A204.1 (cell line): ENCODE results near the gene PGAP2.
"Not testable (repeated sequence)": the region's sequence is repeated elsewhere in the genome, so short reads cannot be mapped to it uniquely, and the experiment has no call there.

Source experiments
- FAIRE-seq: peaks from 2 replicates; lab custom pipeline; 2012; peaks lifted over from hg19 to GRCh38; lab: Jason Lieb, UNC

The PGAP2 gene

DNA sequence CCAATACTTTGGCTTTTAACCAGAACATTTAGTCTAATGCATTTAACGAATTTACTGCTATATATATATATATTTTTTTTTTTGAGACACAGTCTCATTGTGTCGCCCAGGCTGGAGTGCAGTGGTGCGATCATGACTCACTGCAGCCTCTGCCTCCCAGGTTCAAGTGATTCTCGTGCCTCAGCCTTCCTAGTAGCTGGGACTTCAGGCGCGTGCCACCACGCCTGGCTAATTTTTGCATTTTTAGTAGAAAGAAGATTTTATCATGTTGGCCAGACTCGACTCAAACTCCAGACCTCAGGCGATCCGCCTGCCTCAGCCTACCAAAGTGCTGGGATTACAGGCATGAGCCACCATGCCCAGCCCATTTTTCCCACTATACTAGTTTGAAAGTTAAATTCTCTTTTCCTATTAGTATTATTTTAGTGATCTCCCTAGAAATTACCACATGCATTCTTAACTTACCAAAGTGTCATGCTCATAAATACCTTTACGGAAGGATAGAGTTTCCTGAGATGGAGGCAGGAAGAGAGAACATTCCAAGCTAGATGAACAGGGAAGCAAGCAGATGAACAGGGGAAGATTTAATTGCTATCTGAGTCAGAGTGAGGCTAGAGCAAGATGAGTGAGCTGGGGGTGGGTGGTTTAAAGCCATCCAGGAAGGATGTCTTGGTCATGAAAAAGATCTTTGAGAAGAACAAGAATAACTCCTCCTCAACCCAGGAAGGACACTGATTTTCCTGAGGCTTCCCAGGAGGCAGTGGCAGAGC is 4.4 kb upstream of the PGAP2 start:
- FAIRE-seq, result no peak

DNA sequence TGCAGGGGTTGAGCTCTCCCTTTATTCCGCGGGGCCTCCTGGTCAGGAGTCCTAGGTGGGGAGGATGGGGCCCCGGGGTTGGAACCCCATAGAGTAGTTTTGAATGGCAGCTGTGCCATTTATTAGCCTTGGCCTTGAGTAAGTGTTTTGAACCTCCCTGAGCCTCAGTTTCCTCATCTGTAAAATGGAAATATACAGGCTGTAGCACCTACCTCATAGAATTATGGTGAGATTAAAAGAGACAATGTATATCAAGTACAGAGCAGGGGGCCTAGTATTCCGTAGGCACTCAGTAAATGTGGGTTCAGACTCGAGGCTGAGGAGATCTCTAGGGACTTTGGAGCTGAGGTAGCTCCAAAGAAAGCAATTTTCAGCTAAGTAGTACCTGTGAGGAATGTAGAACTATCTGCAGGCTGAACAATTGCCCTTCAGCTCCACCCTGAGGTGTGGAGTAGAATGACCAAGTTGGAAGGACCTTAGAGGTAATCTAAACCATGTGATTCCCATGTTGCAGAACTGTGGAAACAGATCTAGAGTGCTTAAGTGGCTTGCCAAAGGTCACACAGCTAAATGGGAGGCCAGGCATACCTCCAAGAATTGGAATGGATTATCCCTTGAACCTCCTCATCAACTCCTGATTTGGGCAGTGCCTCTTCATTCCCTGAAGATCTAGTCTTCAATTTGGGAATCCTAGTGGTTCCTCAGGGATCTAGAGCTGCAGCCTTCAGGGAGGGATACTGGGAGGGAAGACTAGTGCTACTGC is 682 bp downstream of the PGAP2 start:
- no peak for FAIRE-seq

DNA sequence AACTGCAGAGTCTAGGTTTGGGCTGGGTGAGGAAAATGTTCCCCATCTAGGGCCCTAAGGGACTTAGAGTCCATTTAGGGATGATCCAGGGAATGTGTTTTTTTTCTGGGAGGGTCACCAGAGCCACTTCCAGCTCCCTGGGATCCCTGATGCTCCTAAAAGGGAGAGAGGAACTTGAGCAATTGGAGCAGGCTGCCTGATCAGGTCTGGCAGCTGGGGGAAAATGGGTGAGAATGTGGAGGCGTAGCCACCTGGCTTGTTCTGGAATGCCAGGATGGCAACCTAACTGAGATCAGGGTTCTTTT is 1.2 kb downstream of the PGAP2 start:
- FAIRE-seq, result no peak

DNA sequence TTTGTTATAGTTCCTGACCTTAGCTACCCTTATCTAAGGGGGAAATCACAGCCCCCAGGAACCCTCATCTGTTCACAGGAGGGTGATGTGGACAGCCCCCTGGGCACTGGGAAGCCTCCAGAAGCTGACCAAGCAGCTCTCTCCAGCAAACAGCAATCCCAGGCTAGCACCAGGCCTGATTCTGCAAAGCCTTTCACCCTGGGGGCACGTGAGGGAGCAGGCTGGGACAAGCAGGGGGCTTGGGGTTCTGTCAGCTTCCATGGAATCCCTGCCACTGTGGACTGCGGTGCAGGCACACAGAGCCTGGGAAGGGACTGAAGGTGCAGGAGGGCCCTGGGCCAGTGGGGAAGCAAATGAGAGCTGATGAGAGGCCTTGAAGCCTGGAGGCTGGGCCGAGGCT is 2.1 kb downstream of the PGAP2 start:
- FAIRE-seq, result no peak

DNA sequence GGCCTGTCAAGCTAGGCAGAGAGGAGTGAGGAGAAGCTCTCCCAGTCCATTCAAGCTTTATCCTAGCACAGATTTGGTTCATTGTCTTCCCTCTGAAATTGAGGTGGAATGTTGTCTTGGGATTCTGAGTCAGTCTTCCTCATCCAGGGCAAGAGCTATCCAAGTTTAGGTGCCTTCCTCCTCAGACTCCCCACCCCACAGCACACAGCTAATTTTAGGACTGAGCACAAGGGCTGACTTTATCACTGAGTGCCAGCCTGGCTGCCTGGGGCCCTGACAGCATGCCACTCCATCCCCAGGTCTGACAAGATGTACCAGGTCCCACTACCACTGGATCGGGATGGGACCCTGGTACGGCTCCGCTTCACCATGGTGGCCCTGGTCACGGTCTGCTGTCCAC is 2.6 kb downstream of the PGAP2 start:
- FAIRE-seq, result no peak

DNA sequence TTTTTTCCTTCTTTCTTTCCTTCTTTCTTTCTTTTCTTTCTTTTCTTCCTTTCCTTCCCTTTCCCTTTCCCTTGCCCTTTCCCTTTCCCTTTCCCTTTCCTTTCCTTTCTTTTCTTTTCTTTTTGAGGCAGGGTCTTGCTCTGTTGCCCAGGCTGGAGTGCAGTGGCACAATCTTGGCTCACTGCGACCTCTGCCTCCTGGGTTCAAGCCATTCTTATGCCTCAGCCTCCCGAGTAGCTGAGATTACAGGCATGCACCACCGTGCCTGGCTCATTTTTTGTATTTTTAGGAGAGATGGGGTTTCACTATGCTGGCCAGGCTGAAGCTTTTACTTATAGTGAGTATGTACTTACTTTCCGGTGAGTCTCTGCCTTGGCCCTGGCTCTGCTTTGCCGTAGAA is 6.5 kb downstream of the PGAP2 start:
- FAIRE-seq, result not testable (repeated sequence)

DNA sequence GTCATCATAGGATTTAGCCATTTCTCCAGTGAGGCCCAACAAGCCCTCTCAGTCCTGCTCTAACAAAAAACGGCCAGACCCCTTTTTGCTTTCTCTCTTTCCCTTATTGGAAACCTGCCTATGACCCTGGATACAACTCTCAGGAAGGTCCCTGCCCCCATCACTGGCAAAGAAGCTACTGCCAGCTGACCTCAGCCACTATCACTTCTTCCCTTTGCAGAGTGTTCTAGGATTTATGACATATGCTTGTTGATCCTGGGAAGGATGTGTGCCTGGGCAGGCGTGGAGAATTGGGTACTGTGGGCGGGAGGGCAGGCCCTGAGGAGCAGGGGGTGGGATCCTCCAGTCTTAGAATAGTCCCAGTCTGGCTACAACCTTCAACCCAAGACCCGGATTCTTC is 7.5 kb downstream of the PGAP2 start:
- no peak for FAIRE-seq

DNA sequence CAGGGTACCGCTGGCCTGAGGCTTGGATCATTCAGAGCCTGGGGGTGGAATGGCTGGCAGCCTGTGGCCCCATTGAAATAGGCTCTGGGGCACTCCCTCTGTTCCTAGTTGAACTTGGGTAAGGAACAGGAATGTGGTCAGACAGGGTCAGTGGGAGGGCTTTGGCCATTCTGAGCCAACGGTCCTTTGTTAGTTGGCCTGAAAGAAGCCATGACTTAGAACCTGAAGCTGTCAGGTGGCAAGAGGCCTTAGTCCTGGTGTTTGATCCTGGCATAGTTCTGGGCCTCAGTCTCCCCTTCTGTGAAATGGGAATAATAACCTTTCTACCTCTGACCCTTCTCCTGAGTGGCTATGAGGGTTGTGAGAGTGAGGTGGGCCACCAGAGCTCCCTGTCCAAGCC is 8.3 kb downstream of the PGAP2 start:
- FAIRE-seq, result no peak

DNA sequence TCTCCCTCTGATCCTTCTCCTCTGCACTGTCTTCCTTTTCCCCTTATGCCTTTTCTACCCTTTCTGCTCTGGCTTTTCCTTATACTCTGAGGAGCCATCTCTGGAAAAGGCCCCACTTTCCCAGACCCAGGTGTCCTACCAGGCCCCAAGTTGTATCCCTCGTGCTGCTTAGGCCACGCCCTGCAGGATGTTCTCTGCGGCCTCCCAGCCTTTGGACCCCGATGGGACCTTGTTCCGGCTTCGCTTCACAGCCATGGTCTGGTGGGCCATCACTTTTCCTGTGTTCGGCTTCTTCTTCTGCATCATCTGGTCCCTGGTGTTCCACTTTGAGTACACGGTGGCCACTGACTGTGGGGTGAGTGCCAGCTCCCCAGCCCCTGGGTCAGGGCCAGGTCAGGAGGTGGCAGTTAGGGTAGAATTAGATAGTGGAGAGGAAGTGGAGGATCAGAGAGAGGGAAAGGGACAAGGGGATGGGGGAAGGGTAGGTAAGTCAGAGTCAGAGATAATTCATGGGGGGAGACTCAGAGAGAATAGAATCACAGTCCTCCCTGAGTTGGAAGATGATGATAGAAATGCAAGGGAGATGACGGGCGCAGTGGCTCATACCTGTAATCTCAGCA is 8.9 kb downstream of the PGAP2 start:
- no peak for FAIRE-seq

DNA sequence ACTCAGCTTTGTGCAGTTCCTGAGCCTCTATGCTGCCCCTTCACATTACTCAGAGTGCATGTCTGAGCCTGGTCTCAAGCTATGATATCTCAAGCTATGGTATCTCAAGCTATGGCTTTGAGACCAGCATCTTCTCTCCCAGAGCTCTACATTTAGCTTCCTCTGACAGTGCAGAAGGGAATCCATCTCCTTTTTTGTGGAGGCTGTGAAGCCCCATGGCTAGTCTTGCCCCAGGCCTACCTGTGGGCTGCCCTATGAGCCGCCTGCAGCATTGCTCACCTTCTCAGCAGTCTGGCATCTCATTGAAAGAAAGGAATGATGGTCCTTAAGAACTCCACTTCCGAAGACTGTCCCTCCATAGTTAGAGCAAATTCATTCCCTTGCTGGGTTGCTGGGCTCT is 12.6 kb downstream of the PGAP2 start:
- FAIRE-seq, result no peak

DNA sequence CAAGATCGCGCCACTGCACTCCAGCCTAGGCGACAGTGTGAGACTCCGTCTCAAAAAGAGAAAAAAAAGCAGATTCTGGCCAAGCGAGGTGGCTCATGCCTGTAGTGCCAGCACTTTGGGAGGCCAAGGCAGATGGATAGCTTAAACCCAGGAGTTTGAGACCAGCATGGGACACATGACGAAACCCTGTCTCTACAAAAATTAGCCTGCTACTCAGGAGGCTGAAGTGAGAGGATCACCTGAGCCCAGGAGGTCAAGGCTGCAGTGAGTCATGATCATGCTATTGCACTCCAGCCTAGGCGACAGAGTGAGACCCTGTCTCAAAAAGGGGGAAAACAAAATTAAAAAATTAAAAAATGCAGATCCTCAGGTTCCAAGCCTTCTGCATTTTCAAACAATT is 14.0 kb downstream of the PGAP2 start:
- no peak for FAIRE-seq

DNA sequence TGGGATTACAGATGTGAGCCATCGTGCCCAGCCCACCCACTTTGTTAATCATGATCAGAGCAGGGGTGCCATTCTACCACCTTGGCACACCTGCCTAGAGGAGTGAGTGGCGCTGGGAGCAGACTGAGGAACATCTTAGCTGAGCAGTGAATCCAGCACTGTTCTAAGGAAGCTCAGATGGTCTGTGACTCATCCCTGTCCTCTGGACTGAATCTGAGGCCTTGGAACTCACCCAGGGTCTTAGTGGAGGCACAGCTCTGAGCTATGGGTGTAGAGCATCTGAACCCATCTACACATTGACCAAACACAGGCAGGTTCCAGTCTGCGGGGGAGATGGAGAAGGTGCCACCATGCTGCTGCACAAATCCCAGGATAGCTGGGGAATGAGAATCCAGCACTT is 14.9 kb downstream of the PGAP2 start:
- no peak for FAIRE-seq

DNA sequence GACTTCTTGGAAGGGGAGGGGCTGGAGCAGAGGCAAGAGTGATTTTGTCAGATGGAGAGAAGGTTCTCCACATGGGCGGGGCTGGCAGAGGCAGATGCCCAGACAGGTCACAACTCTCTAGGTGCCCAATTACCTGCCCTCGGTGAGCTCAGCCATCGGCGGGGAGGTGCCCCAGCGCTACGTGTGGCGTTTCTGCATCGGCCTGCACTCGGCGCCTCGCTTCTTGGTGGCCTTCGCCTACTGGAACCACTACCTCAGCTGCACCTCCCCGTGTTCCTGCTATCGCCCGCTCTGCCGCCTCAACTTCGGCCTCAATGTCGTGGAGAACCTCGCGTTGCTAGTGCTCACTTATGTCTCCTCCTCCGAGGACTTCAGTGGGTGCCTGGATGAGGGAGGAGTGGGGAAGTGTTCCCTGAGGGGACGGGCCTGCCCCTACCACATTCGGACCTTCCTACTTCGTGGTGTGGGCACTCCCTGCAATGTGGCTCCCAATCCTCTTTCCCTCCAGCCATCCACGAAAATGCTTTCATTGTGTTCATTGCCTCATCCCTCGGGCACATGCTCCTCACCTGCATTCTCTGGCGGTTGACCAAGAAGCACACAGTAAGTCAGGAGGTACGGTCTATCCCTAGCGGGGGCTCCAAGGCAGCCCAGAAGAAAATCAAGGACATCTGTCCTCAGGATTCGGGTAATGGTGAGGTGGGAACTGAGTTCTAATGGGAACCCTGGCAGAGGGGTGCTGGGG is 15.6 kb downstream of the PGAP2 start:
- FAIRE-seq, result no peak

DNA sequence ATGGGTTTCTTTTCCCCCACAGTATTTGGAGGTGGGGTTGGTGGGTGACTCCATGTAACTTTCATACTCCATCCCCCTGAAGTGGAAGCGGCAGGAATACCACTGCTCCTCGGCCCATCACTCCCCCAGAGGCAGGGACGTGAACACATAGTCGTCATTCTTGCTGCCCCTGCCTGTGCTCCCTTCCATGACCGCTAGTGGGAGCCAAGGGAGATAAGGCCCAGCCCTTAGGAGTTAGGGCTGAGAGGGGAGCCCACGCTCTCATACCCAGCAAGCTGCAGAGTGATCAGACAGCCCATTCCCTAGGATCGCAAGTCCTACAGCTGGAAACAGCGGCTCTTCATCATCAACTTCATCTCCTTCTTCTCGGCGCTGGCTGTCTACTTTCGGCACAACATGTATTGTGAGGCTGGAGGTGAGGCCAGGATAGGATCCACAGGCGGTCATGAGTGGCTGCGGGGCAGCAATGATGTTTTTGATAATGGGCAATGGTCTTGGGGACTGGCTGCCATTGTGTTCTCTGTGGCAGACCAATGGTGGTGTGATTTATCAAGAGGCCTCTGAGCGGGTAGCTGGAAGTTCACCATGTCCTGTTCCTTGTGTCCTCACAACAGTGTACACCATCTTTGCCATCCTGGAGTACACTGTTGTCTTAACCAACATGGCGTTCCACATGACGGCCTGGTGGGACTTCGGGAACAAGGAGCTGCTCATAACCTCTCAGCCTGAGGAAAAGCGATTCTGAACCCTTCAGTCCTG is 16.5 kb downstream of the PGAP2 start:
- no peak for FAIRE-seq

DNA sequence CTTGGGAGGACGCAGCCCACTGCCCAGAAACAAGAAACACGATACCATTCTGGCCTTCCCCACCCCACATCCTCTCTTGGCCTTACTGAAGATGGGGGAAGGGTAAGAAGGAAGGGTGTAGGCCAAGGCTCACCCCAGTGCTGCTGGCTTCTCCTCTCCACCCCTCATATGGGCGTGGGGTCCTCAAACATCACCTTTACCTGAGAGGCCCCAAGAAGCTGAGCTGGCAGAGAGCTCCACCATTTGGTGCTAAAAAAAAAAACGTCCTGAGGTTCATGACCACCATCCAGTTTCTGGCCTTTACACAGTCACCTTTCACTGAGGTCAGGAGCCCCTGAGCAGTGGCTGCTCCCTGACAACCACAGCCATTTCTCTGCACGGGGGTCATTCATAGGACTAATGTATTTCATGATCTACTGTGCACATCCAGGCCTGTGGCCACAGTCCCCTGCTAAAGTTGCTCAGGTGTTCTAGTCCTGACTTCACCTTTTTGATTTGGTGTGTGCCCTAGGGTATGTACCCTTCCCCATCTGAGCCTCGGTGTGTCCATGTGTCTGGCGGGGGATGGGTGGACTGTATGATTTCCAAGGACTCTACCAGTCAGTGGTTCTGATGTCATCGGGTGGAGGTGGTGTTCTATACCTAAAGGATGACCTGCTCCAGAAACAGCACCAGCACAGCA is 17.3 kb downstream of the PGAP2 start:
- FAIRE-seq, result no peak

DNA sequence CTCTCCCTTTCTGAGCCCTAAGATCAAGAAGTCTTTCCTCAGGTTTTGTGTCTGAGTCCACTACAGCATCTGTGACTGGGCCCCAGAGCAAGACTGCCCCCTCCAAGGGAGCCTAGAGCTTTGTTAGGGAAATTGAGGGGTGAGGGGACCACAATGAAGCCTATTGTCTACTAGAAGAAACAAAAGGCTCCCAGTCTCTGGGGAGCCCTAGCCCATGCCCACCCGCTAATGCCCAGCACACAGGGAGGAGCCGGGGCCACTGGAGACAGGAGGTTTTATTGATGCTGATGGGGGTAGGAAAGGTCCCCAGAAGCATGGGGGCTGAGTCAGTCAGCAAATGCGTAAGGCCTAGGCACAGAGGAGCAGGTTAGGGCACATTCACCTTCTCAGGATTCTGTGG is 18.4 kb downstream of the PGAP2 start:
- FAIRE-seq, result no peak

DNA sequence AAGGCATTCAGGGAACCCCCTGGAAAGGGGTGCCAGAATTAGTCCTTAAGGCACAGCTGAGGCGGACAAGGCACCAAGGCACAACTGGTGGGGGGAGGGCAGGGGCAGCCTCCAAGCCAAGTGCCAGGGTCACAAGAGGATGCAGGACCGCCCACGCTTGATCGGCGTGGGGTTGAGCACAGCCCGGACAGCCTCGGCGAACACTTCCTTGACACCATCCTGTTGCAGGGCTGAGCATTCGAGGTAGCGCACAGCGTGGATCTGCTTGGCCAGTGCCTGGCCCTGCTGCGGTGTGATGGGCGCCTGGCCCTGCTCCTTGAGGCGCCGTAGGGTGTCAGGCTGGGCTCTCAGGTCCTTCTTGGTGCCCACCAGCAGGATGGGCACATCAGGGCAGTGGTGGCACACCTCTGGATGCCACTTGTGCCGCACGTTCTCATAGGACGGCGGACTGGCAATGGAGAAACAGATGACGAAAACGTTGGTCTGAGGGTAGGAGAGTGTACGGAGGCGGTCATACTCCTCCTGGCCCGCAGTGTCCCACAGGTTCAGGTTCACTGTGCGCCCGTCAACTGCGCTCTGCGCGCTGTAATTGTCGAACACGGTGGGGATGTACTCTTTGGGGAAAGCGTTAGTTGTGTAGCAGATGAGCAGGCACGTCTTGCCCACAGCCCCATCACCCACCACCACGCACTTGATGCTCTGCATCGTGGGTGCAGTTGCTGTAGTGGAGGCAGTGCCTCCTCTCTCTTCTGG is 19.2 kb downstream of the PGAP2 start:
- no peak for FAIRE-seq

DNA sequence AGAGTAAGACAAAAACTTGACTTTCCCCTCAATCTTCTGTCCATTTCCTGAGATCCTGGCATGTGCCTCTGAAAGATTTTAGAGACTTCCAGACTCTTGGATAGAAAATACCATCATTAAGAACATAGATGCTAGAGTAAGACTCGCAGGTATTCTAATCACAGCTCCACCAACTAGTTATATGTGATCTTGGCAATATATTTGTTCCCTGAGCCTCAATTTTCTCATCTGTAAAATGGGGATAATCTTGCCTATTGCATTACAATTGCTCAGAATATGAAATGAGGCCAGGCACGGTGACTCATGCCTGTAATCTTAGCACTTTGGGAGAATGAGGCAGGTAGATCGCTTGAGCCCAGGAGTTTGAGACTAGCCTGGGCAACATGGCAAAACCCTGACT is 21.7 kb downstream of the PGAP2 start:
- FAIRE-seq, result no peak

DNA sequence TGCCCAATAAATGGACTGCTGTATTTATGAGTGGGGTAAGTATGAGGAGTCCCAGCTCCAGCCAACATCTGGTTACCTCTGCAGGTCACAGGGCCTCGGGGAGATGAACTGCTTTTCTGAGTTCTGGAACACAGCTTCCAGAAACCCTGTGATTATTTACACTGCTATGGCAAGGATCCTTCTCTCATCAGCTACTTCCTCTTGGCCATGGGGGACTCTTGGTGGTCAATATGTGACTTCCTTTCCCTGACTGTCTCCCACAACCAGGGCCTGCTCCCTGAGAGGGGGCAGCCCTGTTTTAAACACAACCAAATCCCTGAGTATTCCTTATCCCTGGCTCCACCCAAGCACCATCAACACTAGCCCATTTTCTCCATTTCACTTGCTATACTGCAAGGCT is 22.4 kb downstream of the PGAP2 start:
- no peak for FAIRE-seq

DNA sequence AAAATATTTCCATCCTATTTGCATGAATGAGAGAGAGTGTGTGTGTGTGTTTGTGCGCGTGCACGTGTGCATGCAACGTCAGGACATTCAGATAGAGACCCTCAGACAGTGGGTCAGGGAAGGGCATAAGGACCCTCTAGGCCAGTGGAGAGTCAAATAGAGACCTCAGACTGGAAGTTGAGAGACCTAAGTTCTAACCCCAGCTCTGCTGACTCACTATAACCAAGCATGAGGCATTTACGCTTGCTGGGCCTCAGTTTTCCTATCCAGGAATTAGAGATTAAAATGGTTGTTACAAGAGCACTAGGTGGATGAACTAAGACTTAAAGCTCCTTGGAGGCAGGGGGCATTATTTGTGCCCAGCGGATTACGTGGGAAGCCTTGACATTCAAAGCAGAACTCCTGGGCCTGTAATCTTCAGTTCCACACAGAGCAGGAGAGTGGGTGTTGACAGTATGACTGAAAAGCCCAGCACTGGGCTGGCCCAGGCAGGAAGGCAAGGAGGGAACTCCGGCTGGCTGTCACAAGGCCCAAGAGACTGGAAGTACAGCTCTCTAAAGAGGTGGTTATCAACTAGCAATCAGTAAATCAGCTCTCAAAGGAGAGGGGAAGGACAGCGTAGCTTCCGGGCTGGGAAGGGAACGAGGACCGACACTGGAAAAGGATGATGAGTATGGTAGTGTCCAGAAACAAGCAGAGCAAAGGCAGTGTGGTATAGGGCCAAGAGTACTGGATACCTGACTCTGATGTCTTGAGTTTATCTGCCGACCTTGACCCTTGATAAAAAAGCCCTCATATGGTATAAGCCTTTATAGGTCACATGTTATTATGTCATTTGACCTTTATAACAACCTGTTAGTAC is 23.2 kb downstream of the PGAP2 start:
- no peak for FAIRE-seq
